NB4 (cell line): ENCODE measurements around the gene ALCAM.
"Not testable (repeated sequence)": the region's sequence is repeated elsewhere in the genome, so short reads cannot be mapped to it uniquely, and the experiment has no call there.

Experiments used
- DNase-seq: peaks from one replicate; pipeline ENCODE4 v3.0.0; 2010; ENCODE audit warnings: low read depth
- H3K4me3 ChIP-seq: one replicate; pipeline ENCODE4 v1.5.1; 2011; ENCODE audit warnings: mild to moderate bottlenecking, low read depth, low read length, moderate library complexity
- CTCF ChIP-seq: IDR thresholded peaks from one replicate; pipeline ENCODE4 v1.5.1; 2012; ENCODE audit warnings: low read depth, low read length
- MAX ChIP-seq: IDR thresholded peaks from 2 replicates; pipeline ENCODE4 v1.6.1; 2011; ENCODE audit warnings: low read depth, low read length
- MYC ChIP-seq: IDR thresholded peaks from 2 replicates; pipeline ENCODE4 v1.6.1; 2011; ENCODE audit warnings: low read depth, low read length
- POLR2A ChIP-seq: IDR thresholded peaks from 2 replicates; pipeline ENCODE4 v1.6.1; 2011; ENCODE audit warnings: mild to moderate bottlenecking; ENCODE audit not compliant: insufficient read length; ENCODE audit errors: extremely low read depth

ALCAM gene

GRCh38 chr3:105402287-105402801 is 35.6 kb downstream of the ALCAM start:
- no peak overlapping the region for H3K4me3 ChIP-seq
- no peak for DNase-seq
- TF ChIP-seq POLR2A, result no peak
- no peak for TF ChIP-seq CTCF
- no peak for TF ChIP-seq MAX
- TF ChIP-seq MYC, result no peak

GRCh38 chr3:105403034-105403433 is 36.3 kb downstream of the ALCAM start:
- not testable (repeated sequence) for H3K4me3 ChIP-seq

GRCh38 chr3:105406268-105406667 is 39.6 kb downstream of the ALCAM start:
- DNase-seq, result no peak

More at GRCh38 chr3:105403034-105403433, 36.3 kb downstream of the ALCAM start:
- DNase-seq, result not testable (repeated sequence)

GRCh38 chr3:105409364-105409763 is 42.7 kb downstream of the ALCAM start:
- H3K4me3 ChIP-seq, result no peak overlapping the region
- DNase-seq, result no peak
- TF ChIP-seq POLR2A, result no peak

More at GRCh38 chr3:105406268-105406667, 39.6 kb downstream of the ALCAM start:
- no peak overlapping the region for H3K4me3 ChIP-seq
- TF ChIP-seq MYC (no peak), CTCF (no peak), POLR2A (no peak), MAX (no peak)

- no peak for DNase-seq
- no peak for TF ChIP-seq MYC
- no peak for TF ChIP-seq POLR2A
- no peak for TF ChIP-seq MAX
- no peak for TF ChIP-seq CTCF
- H3K4me3 ChIP-seq, result no peak overlapping the region
These were observed 46.7 kb downstream of the ALCAM start for GRCh38 chr3:105413343-105413887.

- H3K4me3 ChIP-seq, result no peak overlapping the region
- TF ChIP-seq CTCF (no peak), MYC (no peak), POLR2A (no peak), MAX (no peak)
These were observed 48.1 kb downstream of the ALCAM start for GRCh38 chr3:105414841-105415240.

GRCh38 chr3:105415951-105416350 is 49.2 kb downstream of the ALCAM start:
- TF ChIP-seq CTCF, result no peak
- no peak overlapping the region for H3K4me3 ChIP-seq
- no peak for DNase-seq

More at GRCh38 chr3:105414841-105415240, 48.1 kb downstream of the ALCAM start:
- no peak for DNase-seq
